GM10266 (cell line): ENCODE data around the gene LRRC52.

Source experiments
- DNase-seq: peaks from one replicate; pipeline ENCODE4 v3.0.0; 2012; ENCODE audit errors: extremely low spot score
- TF ChIP-seq, protein P1 (sequence below): IDR thresholded peaks from 2 replicates; pipeline ENCODE4 v1.5.1; 2012; ENCODE audit warnings: mild to moderate bottlenecking, low read depth; ENCODE audit not compliant: control insufficient read depth, insufficient read depth; ENCODE audit errors: missing control alignments

LRRC52 gene

DNA sequence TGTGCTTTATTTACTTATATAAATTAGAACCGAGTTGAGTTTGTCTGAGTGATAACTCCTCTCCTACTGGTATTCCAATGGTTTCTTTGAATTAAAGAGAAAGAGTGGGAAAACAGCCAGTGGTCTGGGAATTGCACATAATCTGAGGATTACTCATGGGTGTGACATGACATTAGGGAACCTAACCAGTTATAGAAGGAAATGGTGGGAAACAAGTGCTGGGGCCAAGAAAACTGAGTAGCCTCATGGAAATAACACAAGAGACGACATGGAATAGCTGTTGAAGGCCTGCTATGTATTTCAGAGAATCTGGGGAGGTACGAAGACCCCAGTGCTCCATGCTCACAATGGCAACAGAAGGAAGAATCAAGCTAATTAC lies 41.8 kb upstream of the LRRC52 start:
- TF ChIP-seq, protein P1, sequence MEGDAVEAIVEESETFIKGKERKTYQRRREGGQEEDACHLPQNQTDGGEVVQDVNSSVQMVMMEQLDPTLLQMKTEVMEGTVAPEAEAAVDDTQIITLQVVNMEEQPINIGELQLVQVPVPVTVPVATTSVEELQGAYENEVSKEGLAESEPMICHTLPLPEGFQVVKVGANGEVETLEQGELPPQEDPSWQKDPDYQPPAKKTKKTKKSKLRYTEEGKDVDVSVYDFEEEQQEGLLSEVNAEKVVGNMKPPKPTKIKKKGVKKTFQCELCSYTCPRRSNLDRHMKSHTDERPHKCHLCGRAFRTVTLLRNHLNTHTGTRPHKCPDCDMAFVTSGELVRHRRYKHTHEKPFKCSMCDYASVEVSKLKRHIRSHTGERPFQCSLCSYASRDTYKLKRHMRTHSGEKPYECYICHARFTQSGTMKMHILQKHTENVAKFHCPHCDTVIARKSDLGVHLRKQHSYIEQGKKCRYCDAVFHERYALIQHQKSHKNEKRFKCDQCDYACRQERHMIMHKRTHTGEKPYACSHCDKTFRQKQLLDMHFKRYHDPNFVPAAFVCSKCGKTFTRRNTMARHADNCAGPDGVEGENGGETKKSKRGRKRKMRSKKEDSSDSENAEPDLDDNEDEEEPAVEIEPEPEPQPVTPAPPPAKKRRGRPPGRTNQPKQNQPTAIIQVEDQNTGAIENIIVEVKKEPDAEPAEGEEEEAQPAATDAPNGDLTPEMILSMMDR: no peak
- no peak for DNase-seq

DNA sequence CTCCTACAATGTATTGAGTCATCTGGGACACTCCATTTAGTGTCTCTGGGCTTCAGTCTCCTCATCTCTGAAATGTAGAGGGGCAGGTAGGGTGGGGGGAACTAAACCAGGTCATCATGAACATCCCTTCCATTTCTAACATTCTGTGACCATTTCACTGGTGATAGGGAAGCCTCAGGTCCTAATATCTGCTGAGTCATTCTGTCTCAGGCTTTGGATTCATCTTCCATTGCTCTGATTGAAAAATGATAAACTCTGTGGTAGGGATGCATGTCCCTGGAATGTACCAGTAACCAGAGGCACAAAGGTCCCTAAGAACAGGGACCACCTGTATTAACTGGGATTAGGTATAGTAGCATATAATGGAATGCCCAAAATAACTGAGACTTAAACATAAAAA lies 36.2 kb upstream of the LRRC52 start:
- TF ChIP-seq, protein P1: no peak
- no peak for DNase-seq

DNA sequence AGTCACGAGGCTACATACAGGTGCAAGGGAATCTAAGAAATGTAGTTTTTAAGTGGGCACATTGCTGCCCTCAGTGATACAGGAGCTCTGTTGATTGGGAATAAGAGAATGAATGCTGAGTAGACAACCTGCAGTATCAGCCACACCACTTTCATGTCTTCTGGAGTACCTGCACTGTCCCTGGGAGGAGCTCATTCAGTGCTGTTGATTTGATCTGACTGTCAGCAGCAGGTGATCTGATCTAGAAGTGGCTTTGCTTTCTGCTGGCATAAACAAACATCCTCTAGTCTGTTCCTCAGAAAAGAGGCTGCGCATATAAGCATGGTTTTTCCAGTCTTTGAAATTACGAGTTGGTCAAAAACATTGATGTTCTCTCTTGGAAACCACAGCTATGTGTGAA lies 35.5 kb upstream of the LRRC52 start:
- DNase-seq: no peak
- TF ChIP-seq, protein P1: no peak

DNA sequence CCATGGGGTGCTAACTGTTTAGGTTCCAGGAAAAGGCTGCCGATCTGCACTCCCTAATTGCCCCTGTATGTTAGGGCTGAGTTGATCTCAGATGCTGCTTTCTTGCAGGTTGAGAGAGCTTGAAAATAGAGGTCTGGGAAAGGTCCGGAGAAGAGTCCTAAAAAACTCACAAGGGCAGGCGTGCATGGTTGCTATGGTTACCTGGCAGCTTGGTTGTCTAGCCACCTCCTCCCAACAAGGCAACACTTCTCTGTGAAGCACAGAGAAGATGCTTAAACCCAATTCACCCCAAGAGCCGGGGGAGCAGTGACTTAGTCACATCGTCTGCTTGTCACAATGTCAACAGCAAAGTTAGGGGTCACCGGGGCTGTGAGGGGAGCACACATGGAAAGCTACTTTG lies 31.0 kb upstream of the LRRC52 start:
- TF ChIP-seq, protein P1: no peak
- no peak for DNase-seq

DNA sequence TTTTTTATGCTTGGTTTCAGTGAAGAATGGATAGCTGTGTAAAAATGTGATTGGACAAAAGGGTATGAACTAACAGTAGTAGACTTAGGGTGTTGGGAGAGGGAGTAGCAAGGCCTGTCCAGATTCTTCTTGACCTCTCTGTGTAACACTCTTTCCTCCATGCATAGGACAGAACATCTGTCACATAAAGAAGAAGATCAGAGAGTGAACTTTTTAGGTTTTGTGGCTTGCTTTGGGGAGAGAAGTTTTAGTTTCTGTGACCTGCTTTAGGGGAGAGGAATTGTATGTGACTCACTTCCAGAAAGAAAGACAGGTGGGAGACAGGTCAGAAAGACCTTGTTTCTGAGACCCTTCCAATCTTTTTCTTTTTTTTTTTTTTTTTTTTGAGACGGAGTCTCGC lies 27.3 kb upstream of the LRRC52 start:
- DNase-seq: no peak
- TF ChIP-seq, protein P1: no peak

DNA sequence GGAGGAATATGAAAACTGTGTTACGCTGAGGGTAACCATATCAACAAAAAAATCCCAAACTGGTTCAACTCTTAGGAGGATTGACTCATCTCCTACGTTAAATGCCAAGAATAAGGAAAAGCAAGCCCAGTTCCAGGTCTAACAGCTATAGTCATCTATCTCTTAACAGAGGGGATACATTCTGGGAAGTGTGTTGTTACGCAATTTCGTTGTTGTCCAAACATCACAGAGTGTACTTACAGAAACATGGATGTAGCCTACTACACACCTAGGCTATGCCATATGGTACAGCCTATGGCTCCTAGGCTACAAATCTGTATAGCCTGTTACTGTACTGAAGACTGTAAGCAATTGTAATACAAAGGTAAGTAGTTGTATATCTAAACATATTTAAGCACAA lies 23.2 kb upstream of the LRRC52 start:
- TF ChIP-seq, protein P1: no peak
- DNase-seq: no peak

DNA sequence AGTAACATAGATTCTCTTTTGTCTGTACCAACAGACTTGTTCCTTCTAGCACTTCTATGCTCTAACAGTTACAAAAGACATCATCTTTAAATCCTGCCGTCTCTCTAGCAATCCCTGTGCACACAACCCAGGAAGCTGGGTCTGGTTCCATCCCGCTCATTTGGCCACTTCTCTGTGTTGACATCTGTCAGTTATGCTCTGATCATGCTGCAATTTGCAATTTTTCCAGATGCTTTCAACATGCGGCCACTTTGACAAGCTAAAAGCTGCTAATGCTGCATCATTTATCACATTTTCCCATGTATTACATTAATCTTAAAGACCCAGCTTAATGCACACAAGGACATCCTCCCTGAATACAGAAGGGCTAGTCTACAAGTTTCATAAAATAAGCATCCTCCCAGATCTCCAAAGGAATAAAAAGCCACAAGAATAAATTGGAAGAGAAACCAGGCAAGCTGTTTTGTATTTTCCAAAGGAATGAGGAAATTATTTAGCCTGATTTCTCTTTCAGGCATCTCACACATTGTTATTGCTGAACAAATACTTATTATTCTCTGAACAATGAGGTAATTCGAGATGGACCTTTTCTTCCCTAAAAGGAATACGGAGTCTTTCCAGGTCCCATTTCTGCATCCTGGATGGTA lies 19.0 kb upstream of the LRRC52 start:
- DNase-seq: no peak
- TF ChIP-seq, protein P1: no peak
